ENCODE results near the gene CDHR3. TPM values are rescaled to one million over a fixed set of nuclear protein-coding genes. Genes with fewer than 3 reads are reported as not detected.

Gene CDHR3
- total and polyA plus RNA-seq, 10 of the 15 experiments (the other 5 are each of a cell fraction or from before 2014, with no cell fraction given), result 0.06 to 0.11 TPM; not detected in 8

DNA sequence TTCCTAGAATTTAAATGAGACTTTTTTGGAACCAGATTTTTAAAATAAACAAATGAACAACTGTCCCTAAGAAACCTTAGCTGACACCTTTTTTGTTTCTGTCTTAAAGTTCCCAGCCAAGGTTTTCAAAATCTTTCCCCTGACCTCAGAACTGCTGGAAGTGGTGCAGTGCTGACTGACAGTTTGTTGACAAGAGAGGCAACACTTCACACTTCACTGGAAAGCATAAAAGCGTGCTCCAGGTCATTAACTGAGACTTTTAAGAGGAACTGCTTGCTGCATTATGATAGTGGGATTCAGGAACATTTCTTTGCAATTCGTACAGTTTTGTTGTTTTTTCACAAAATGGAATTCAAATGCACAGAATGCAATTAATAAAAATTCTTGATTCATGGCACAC, 112.9 kb downstream of the CDHR3 start:
- peak; percentile 23 to 52; a peak in 2 of 4 replicates for TF ChIP-seq IKZF2 (IDR thresholded peaks at IDR 0.05)
- TF ChIP-seq IKZF1 (conservative IDR thresholded peaks at IDR 0.05), result peak; percentile 46; the same call in 1 of the 2 replicates
- TF ChIP-seq SPI1 (IDR thresholded peaks at IDR 0.05; ENCODE audit: borderline replicate concordance, insufficient read depth, low read depth, low read length), result peak; percentile 22; the same call in 1 of the 2 replicates
- TF ChIP-seq, protein P1, sequence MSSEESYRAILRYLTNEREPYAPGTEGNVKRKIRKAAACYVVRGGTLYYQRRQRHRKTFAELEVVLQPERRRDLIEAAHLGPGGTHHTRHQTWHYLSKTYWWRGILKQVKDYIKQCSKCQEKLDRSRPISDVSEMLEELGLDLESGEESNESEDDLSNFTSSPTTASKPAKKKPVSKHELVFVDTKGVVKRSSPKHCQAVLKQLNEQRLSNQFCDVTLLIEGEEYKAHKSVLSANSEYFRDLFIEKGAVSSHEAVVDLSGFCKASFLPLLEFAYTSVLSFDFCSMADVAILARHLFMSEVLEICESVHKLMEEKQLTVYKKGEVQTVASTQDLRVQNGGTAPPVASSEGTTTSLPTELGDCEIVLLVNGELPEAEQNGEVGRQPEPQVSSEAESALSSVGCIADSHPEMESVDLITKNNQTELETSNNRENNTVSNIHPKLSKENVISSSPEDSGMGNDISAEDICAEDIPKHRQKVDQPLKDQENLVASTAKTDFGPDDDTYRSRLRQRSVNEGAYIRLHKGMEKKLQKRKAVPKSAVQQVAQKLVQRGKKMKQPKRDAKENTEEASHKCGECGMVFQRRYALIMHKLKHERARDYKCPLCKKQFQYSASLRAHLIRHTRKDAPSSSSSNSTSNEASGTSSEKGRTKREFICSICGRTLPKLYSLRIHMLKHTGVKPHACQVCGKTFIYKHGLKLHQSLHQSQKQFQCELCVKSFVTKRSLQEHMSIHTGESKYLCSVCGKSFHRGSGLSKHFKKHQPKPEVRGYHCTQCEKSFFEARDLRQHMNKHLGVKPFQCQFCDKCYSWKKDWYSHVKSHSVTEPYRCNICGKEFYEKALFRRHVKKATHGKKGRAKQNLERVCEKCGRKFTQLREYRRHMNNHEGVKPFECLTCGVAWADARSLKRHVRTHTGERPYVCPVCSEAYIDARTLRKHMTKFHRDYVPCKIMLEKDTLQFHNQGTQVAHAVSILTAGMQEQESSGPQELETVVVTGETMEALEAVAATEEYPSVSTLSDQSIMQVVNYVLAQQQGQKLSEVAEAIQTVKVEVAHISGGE (CRISPR knock-in tag; IDR thresholded peaks at IDR 0.05), result no peak
- TF ChIP-seq, protein P2, sequence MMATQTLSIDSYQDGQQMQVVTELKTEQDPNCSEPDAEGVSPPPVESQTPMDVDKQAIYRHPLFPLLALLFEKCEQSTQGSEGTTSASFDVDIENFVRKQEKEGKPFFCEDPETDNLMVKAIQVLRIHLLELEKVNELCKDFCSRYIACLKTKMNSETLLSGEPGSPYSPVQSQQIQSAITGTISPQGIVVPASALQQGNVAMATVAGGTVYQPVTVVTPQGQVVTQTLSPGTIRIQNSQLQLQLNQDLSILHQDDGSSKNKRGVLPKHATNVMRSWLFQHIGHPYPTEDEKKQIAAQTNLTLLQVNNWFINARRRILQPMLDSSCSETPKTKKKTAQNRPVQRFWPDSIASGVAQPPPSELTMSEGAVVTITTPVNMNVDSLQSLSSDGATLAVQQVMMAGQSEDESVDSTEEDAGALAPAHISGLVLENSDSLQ (IDR thresholded peaks at IDR 0.05), result peak; percentile 35; the same call in 1 of the 2 replicates
- no peak for TF ChIP-seq BMI1 (IDR thresholded peaks at IDR 0.05; ENCODE audit: borderline replicate concordance)
- peak in 1 of 2 experiments; percentile 29; a peak in 1 of 4 replicates for TF ChIP-seq BHLHE40 (IDR thresholded peaks at IDR 0.05; ENCODE audit: borderline replicate concordance in 1 of 2, low read depth in 2 of 2, low read length in 1 of 2)
- in situ Hi-C loops (cut with MboI) (no loop called here), intact Hi-C loops (cut with micrococcal nuclease; ENCODE audit: unreplicated experiment) (loop anchor here (2.0 kb wide), 1 partner anchor 13 kb away; no protein-coding TSS in a partner anchor)
- FAIRE-seq (no peak), ATAC-seq (no peak), DNase-seq (ENCODE audit: low read depth, low spot score) (no peak)
- ChIA-PET CTCF (interaction anchor here (0.8 to 2.9 kb wide), 4 partner anchors 18 to 91 kb away, joined by 3 to 16 read pairs (median 4); no protein-coding TSS in a partner anchor), POLR2A (no interaction called here), RAD21 (ENCODE audit: unreplicated experiment) (interaction anchor here (2.5 to 8.3 kb wide), 2 partner anchors 9 to 17 kb away, joined by 10 to 118 read pairs; no protein-coding TSS in a partner anchor), SMC1A (ENCODE audit: uncharacterized antibody, unreplicated experiment) (interaction anchor here (1.1 to 10.3 kb wide), 6 partner anchors 14 to 78 kb away, joined by 3 to 164 read pairs (median 18); no protein-coding TSS in a partner anchor)
- no peak overlapping the region for H3K9ac ChIP-seq (ENCODE audit: control insufficient read depth, insufficient read depth, low read length)
- no TSS peak for BruUV-seq (replicated peaks)
- H3K4me1 ChIP-seq (ENCODE audit: control insufficient read depth, insufficient read depth, low read length), result peaks cover 44% of the 10 kb centered on the region
- H3K4me3 ChIP-seq, result no peak overlapping the region
- no peaks in the 10 kb centered on the region for H3K79me2 ChIP-seq (ENCODE audit: control insufficient read depth, insufficient read depth, low read length)
- WGBS (ENCODE audit: insufficient coverage, insufficient replicate concordance, low lambda C conversion rate, missing lambda C conversion rate), result 54% methylated on average over 2 of the region's 2 CpGs
- no peaks in the 10 kb centered on the region for H3K9me3 ChIP-seq (replicated peaks; ENCODE audit: control insufficient read depth, insufficient read depth, low read length)
- no peak overlapping the region for H3K27ac ChIP-seq (ENCODE audit: control insufficient read depth, insufficient read depth)
- H3K4me2 ChIP-seq (ENCODE audit: control insufficient read depth, insufficient read depth), result peak overlapping the region; percentile 46; the same call in 1 of the 2 replicates
- H4K20me1 ChIP-seq (ENCODE audit: control insufficient read depth, insufficient read depth), result no peaks in the 10 kb centered on the region
- H3K36me3 ChIP-seq (ENCODE audit: control insufficient read depth in 2 of 2, insufficient read depth in 2 of 2, low read length in 1 of 2), result no peaks in the 10 kb centered on the region
- H2AFZ ChIP-seq (ENCODE audit: control insufficient read depth, low read depth, low read length), result no peak overlapping the region; the same call in 1 of the 2 replicates
- no peaks in the 10 kb centered on the region for H3K27me3 ChIP-seq (replicated peaks in 1 of 2; ENCODE audit: control insufficient read depth in 2 of 2, insufficient read depth in 2 of 2, low read length in 1 of 2)

All from GM12878 (cell line).